LHCN-M2 (cell line): Measurements from ENCODE around the gene PAMR1. TPM values are rescaled to one million over a fixed set of nuclear protein-coding genes. Genes with fewer than 3 reads are reported as not detected.
"Not testable (repeated sequence)": the region's sequence is repeated elsewhere in the genome, so short reads cannot be mapped to it uniquely, and the experiment has no call there.

Source experiments
- DNase-seq: peaks from one replicate; pipeline ENCODE4 v3.0.0-alpha.2; 2012; ENCODE audit warnings: low read depth
- total RNA-seq: library from RNA; depleted of rRNA; stranded (reverse); fragments of >200 nt; gene quantifications from 2 replicates; pipeline ENCODE4 v1.2.3, GENCODE V29; 2014

The PAMR1 gene
- total RNA-seq, 1 experiment from 2014 or later, result 0.23 TPM

DNA sequence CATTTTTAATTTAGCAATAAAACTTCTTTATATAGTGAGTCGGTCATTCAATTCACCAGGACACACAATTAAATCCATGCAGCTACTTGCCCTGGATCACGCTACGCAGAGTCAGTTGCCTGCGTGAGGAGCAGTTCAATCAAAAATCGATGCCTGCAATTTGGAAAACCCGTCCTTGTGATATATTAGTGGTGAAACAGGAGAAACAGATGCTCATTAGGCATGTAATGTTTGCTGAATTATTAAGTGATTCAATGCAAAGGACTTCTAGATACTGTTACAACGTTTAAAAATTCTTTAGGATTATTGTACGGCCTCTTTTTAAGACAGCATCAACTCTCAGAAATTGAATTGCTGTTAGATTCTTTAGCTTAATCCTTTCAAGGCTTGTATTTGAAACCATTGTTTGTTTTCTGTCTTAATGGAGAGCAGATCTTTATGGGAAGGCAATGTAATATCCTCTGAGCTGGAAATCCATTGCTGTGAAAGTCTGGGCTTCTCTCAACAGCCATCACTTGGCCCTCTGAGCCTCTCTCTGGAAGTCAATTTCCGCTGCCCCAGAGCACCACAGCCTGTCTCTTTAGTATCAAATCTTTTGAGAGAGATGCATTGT is 20.1 kb upstream of the PAMR1 start:
- no peak for DNase-seq

DNA sequence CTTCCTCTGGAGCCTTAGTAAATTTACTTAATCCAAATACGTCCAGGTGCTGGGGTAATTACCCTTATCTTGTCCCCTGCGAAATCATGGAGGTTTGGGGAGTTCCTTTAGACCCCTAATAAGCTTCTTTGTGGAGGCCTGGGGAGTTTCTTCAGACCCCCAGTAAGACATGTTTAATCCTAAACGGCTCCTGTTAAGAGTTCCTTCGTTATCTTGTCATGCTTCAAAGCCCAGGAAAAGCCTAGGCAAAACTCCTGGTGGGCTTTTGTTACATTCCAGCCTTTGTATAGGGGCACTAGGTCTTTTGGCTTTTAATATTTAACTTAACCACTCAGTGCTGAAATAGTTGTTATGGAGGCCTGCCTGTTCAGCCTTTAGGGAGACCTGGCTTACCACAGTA is 18.1 kb upstream of the PAMR1 start:
- DNase-seq, result no peak

GRCh38 chr11:35541621-35542375 is 16.4 kb upstream of the PAMR1 start:
- DNase-seq, result peak; percentile 57

- DNase-seq, result peak; percentile 67
These were observed 15.1 kb upstream of the PAMR1 start for GRCh38 chr11:35540526-35540925.

DNA sequence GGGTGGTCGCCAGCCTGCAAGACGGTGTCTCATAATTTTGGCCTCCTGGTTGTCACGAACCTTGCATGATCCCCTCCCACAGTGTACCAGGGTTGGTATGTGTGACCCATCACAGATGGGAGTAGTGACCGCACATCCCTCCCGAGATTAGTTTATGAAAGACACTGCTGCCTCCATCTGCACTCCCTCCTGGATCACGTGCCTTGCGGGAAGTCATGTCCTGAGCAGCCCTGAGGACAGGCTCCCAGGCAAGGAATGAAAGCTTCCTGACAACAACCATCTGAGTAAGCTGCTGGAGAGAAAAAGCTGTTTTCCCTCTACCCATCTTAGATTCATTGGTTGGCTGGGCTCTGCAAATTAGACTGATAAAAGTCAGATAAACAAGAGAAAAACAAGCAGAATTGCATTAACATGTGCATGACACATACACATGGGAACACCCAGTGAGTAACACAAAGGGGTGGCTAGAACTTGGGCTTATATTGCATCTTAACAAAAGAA is 14.4 kb upstream of the PAMR1 start:
- DNase-seq, result peak; percentile 53

DNA sequence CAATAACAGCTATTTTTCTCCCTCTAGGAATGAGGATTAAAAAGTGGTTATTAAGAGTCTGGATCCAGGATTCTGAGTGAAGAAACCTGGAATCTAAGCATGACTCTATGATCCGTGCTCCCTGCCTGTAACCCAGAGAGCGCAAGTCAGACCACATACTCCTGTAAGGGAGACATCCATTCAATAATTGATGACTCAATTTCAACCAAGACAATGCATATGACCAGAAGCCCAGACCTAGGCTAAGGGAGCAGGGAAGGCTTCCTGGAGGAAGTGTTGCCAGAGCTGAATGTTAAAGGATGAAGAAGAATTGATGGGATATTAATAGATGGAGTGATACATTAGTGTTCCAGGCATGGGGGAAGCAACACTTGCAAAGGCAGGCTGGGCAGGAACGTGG is 13.8 kb upstream of the PAMR1 start:
- DNase-seq, result no peak

DNA sequence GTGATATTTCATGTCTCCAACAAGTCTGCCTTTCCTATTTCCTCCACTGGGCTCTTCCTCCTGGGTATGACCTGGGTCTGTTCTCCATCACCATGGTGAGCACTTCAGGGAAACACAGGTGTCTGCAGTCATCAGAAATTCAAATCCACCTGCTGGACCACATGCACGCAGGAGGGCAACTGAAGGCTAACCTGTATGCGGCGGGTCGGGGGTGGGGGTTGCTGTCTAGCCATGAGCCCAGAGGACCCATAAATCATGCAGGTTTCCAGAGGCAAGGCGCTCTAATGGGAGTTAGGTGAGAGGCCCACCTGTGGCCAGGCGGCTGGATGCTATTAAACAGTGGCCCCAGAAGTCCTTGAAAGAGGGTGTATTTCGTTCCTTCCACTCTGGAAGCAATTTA is 11.1 kb upstream of the PAMR1 start:
- no peak for DNase-seq

GRCh38 chr11:35531246-35531645 is 5.8 kb upstream of the PAMR1 start:
- no peak for DNase-seq

DNA sequence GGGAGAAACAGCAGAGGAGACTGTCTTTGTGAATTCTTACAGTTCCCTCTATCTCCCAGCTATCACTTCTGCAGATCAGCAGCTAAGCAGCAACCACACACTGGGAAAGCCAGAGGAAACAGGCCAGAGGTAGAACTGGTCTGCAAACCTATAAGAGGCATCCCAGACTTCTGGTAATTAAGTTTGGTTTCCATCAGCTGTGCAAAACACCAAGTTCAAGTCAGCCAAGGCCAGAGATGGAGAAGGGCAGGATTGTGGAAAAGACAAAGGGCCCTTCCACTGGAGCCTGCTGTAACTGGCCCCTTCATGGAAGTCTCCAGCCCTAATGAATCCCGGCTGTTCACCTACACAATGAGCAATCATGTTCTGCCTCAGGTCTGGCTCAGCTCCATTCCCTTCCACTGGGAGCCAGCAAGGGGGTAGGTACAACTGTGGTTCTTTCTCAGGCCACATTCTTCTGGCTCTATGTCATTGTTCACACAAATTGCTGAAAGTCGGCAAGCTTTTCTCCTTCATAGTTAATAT is 4.6 kb upstream of the PAMR1 start:
- DNase-seq, result peak; percentile 88

- DNase-seq, result no peak
These were observed 965 bp upstream of the PAMR1 start for GRCh38 chr11:35526370-35526792.

DNA sequence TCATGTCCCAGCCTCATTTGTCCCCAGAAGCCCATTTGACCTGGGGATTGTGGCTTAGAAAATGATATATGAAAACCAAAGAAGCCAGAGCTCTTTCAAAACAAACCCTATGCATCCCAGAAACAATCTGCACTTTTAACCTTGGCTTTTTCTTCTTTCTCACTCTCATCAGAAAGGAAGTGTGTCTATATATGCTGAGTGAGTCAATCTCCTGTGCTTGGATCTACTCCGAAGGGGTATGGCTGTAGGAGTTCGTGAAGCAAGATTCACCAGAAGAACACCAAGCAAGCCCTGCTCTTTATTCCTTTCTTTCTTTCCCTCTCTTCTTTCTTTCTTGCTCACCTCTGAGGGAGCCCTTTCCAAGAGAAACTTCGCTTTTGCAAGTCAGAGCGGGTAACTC is 636 bp downstream of the PAMR1 start:
- DNase-seq, result no peak

DNA sequence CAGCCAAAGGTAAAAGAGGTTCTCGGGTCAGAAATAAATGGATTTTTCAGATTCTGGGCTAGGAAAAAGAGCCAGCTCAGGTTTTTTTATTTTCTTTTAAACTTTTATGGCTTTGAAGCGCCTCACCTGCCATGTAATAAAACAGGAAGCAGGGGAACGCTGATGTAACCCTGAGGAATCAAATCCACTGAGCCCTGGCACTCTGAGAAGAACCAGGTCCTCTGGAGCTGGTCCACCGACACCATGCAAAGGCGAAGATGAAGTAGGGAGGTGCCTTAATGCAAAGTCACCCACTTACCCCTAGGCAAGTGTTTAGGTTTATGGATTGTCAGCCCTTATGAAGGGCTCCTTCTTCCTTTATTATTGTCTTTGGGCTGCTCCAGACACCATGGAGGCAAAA is 1.6 kb downstream of the PAMR1 start:
- no peak for DNase-seq

DNA sequence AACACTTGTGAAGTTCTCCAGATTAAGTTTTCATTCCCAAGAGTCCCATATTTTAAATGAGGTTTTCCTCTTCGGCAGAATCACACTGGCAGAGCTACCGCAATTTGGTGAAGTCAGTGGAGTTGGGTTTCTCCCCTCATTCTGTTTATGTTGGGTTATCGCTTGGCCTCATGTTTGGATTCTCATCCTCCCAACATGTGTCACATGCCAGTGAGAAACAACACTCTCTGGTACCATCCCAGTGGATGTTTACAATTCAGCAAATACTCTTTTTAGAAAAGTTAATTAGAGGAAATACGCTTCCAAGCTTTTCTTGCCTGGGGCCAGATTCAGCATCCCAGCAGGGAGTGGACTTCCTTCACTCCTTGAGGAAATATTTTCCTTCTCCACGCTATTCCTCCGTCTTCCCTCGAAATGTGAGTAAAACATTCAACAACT is 2.1 kb downstream of the PAMR1 start:
- DNase-seq, result peak; percentile 80

- DNase-seq, result not testable (repeated sequence)
These were observed 3.3 kb downstream of the PAMR1 start for GRCh38 chr11:35522091-35522490.

DNA sequence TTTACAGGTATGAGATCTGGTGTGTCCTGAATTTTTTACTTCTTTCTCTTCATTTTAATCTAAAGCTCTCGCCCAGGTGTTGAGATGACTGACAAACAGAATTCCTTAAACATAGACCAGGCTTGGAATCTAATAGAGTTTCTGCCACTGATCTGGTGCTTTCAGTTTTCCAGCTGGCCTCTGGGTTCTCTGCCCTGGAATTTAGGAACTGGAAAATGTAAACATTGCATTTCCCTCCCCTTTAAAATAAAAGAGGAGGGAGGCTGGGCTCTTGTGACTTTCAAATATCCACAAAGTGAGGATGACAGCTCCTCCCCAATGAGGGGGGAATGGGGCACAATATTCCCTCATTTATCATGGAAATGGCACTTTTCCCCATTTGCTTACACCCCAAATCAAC is 5.0 kb downstream of the PAMR1 start:
- no peak for DNase-seq

GRCh38 chr11:35518766-35519165 is 6.7 kb downstream of the PAMR1 start:
- DNase-seq, result no peak

DNA sequence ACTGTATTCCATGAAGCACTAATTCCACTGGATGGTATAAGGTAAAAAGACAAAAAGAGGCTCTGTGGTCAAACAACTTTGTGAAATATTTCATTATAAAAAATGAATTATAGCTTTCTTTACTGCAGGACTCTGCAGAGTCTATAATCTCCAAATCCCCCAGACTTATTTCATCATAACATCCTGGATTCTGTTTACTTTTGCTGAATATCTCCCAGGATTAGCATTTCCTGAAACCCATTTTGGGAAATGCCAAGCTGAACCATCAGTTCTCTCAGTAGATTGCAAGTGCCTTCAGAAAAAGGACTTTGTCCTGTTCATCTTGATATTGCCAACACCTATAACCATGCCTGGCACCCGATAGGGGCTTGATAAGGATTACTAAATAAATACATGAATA is 7.9 kb downstream of the PAMR1 start:
- DNase-seq, result no peak

DNA sequence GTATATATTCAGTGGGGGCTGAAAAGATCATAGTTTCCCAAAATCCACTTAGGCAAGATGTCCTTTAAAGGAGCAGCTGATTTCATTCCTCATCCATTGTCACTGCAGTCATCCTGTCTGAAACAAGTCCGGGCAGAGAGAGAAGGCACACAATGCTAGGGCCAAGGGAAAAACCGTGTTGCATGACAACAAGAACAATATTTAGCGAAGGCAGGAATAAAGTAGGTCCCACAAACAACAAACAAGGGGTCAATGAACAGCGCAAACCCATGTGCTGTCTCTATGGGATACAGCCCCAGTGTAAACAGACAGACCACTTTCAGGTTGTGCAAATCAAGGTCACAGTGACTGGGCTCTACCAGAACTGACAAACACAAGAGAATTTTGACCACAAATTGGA is 9.0 kb downstream of the PAMR1 start:
- no peak for DNase-seq

DNA sequence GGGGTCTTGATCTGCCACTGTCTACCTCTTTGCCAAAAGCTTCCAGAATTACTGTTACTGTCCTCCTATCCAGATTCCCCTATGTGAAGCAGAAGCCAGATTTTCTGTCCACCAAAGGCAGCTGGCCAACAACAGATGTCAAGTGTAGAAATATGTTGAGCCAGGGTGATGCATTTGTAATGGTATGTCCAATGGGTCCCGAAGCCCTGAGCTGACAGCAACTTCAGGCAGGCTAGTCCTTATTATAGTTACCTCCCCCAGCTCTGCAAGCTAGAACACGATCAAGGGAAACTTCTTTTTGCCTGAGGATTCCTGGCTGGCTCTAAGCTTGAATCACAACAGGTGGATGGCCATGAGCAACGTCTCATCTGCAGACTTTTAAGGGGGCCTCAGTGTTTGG is 10.2 kb downstream of the PAMR1 start:
- peak; percentile 80 for DNase-seq

DNA sequence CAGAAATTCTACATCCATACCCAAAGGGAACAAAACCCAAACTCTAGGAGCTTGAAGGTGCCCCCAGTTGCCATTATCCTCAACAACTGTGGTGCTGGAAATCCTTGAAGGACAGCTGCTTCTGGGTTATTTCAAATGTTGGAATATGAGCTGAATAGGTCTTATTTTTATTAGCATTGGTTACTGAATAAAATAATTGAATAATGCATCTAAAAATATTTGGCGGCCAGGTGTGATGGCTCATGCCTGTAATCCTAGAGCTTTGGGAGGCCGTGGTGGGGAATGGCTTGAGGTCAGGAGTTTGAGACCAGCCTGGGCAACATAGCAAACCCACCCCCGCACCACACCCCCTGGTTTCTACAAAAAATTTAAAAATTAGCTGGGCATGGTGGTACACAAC is 10.9 kb downstream of the PAMR1 start:
- DNase-seq, result no peak

GRCh38 chr11:35511666-35512065 is 13.8 kb downstream of the PAMR1 start:
- peak; percentile 89 for DNase-seq

DNA sequence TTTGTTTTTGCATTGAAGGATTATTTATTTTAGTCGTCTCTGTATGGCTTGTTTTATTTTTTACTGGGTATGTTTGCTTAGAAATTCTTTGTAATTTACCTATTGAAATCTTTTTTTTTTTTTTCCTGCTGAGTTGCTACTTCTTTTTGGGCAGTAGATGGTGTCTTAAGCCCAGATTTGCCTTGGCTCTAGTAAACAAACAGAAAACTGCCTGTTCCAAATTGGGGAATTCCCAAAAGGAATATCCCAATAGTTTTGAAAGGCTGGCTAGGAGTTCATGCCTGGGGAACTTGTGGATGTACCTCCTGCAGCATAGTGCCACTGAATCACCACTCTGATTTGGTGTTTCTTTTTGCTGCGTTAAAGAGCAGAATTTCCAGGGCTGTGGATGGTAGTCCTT is 17.7 kb downstream of the PAMR1 start:
- DNase-seq, result no peak

DNA sequence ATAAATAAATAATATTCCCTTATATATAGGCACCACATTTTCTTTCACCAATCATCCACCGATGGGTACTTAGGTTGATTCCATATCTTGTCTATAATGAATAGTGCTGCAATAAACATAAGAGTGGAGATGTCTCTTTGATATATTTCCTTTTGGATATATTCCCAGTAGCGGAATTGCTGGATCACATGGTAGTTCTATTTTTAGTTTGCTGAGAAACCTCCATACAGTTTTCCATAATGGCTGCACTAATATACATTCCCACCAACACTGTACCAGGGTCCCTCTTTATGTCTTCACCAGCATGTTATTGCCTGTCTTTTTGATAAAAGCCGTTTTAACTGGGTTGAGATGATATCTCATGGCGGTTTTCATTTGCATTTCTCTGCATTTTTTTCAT is 23.6 kb downstream of the PAMR1 start:
- no peak for DNase-seq
